ENCODE data around the gene MCCC2.
"Not testable (repeated sequence)": the region's sequence is repeated elsewhere in the genome, so short reads cannot be mapped to it uniquely, and the experiment has no call there.

Gene MCCC2

GRCh38 chr5:71586941-71587765, at the start of gene MCCC2:
MCCC2 (plus strand) TSS chr5:71587340; CDS start chr5:71587426, 86 bp downstream.
- FAIRE-seq, result no peak
- peak; percentile 79 for DNase-seq (ENCODE audit: low spot score)

- DNase-seq (ENCODE audit: low spot score) (no peak), FAIRE-seq (no peak)
Measured at GRCh38 chr5:71537687-71538086, 49.5 kb upstream of the MCCC2 start.

GRCh38 chr5:71550885-71551284, 36.3 kb upstream of the MCCC2 start:
- FAIRE-seq; DNase-seq (ENCODE audit: low spot score): not testable (repeated sequence)

DNA sequence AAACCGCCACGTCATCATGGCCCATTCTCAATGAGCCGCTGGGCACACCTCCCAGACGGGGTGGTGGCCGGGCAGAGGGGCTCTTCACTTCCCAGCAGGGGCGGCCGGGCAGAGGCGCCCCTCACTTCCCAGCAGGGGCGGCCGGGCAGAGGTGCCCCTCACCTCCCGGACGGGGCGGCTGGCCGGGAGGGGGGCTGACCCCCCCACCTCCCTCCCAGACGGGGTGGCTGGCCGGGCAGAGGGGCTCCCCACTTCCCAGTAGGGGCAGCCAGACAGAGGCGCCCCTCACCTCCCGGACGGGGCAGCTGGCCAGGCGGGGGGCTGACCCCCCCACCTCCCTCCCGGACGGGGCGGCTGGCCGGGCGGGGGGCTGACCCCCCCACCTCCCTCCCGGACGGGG, 35.6 kb upstream of the MCCC2 start:
- not testable (repeated sequence) for DNase-seq (ENCODE audit: low spot score); FAIRE-seq

- FAIRE-seq, result not testable (repeated sequence)
Measured at GRCh38 chr5:71552026-71552749, 35.0 kb upstream of the MCCC2 start.

GRCh38 chr5:71563161-71563560, 24.0 kb upstream of the MCCC2 start:
- no peak for DNase-seq (ENCODE audit: low spot score)
- FAIRE-seq, result no peak

More at GRCh38 chr5:71552026-71552749, 35.0 kb upstream of the MCCC2 start:
- DNase-seq (ENCODE audit: low spot score), result not testable (repeated sequence)

- FAIRE-seq, result no peak
- no peak for DNase-seq (ENCODE audit: low spot score)
Measured at GRCh38 chr5:71564895-71565294, 22.2 kb upstream of the MCCC2 start.

GRCh38 chr5:71569748-71570509, 17.2 kb upstream of the MCCC2 start:
- FAIRE-seq, result no peak
- DNase-seq (ENCODE audit: low spot score), result no peak

DNA sequence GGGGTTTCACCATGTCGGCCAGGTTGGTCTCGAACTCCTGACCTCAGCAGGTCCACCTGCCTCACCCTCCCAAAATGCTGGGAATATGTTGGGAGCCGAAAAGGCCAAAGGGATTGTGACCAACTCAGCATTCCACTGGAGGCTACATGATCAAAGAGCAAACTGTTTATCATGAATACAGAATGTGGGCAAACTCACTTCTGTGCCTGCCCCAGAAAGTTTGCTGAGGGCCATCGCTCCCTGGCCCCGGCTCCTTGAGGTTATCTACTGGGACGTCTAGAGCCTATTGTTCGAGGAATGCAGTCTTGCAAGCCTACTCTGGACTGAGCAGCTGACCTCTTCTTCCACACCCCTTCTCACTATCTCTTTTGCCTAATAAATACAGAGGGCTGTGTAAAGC, 15.3 kb upstream of the MCCC2 start:
- not testable (repeated sequence) for FAIRE-seq; DNase-seq (ENCODE audit: low spot score)

DNA sequence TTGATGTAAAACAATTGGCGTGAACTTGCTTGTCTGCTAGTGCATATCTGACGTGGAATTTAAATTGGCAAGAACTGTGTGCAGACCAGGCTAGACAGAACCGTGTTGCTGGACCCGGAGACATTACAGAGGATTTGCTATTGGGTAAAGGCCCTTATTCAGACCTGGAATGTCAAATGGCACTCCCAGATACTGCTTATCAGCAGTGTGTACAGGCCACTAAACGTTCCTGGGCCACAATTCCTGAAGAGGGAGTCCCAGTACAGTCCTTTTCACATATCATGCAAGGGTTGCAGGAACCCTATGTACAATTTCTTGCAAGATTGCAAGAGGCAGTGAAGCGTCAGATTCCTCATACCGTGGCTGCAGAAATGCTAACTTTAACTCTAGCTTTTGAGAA, 13.5 kb upstream of the MCCC2 start:
- FAIRE-seq, result no peak
- DNase-seq (ENCODE audit: low spot score), result no peak

GRCh38 chr5:71575588-71575987, 11.6 kb upstream of the MCCC2 start:
- DNase-seq (ENCODE audit: low spot score); FAIRE-seq: not testable (repeated sequence)

DNA sequence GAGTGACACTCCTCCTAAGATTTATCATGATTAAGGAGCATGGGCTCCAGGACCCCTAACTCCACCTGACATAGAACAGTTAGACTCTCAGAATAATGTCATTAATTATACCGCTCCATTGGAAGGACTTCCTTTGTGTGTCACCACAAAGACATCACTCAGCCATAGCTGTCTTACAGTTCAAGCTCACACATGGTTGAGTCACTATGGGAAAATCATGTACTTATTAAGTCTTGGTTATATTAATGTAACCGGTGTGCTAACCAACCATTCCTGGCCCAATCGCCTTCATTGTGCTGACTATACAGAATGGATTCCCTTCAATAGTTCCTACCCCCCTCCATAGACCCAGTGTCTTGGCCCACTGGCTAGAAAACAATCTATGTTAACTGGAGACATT, 10.9 kb upstream of the MCCC2 start:
- DNase-seq (ENCODE audit: low spot score) (peak; percentile 16), FAIRE-seq (no peak)

DNA sequence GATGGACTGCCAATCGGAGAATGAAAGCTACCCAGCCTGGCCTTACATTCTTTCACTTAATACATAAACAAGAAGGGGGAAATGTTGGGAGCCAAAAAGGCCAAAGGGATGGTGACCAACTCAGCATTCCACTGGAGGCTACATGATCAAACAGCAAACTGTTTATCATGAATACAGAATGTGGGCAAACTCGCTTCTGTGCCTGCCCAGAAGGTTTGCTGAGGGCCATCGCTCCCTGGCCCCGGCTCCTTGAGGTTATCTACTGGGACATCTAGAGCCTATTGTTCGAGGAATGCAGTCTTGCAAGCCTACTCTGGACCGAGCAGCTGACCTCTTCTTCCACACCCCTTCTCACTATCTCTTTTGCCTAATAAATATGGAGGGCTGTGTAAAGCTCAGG, 9.3 kb upstream of the MCCC2 start:
- DNase-seq (ENCODE audit: low spot score); FAIRE-seq: not testable (repeated sequence)

- DNase-seq (ENCODE audit: low spot score) (no peak), FAIRE-seq (no peak)
Measured at GRCh38 chr5:71582945-71583584, 4.1 kb upstream of the MCCC2 start.

GRCh38 chr5:71586052-71586940, 844 bp upstream of the MCCC2 start:
- no peak for DNase-seq (ENCODE audit: low spot score)
- no peak for FAIRE-seq

DNA sequence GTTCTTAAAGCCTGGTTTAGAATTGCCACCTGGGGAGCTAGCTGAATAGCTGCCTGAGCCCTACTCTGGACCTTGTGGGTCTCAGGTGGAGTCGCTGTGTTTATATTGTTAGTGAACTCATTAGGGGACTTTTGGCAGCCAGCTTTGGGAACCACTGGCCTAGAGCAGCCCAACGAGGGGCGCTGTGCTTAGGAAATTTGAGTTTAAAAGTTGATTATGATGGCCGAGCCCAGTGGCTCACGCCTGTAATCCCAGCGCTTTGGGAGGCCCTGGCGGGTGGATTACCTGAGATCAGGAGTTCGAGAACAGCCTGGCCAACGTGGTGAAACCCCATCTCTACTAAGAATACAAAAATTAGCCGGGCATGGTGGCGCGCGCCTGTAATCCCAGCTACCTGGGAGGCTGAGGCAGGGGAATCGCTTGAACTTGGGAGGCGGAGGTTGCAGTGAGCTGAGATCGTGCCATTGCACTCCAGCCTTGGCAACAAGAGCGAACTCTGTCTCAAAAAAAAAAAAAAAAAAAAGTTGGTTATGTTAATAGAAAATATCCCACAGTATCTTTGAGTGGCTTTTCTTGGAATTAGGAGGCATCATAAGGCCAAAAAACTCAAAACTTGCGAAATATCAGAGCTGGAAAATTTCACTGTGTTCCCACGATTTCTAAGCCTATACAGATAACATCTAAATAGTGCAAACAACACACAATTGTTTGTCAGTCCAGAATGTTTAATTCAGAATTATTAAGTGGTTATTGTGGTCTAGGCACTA, 809 bp downstream of the MCCC2 start:
- no peak for FAIRE-seq
- DNase-seq (ENCODE audit: low spot score), result no peak

DNA sequence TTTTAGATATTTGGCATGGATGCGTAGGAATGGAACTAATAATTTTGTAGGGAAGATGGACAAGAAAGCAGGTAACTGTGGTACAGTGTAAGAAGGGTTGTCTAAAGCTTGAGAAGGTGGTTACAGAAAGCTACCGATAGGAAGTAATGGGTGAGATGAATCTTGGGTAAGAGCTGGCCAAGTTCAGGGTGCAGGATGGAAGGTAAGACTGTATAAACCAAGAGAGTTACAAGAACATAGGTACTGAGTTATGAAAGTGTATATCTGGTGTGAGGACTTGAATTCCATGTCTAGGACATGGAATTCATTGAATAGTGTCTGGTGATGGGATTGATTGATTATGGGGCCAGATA, 1.4 kb downstream of the MCCC2 start:
- no peak for FAIRE-seq

GRCh38 chr5:71589903-71590302, 2.8 kb downstream of the MCCC2 start:
- DNase-seq (ENCODE audit: low spot score), result no peak
- FAIRE-seq, result no peak

More for the DNA sequence above, 1.4 kb downstream of the MCCC2 start:
- no peak for DNase-seq (ENCODE audit: low spot score)

DNA sequence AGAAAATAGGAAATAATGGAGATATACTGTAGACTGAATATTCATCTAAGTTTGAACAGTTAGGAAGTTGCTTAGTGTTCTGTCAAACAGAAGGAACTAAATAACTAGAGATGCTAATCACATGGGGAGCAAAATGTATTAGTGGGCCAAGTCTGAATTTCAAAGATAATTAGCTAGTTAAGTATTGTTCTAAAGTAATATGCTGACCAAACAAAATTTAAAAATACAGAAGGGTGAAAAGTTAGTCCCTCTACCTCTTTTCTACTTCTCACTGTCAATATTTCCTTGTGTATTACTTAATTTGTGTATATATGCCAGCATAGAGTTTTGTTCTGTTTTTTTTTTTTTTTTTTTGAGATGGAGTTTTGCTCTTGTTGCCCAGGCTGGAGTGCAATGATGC, 4.0 kb downstream of the MCCC2 start:
- no peak for FAIRE-seq
- no peak for DNase-seq (ENCODE audit: low spot score)

- FAIRE-seq, result no peak
- DNase-seq (ENCODE audit: low spot score), result no peak
Measured at GRCh38 chr5:71596169-71596568, 9.0 kb downstream of the MCCC2 start.

Data from RCC 7860 (cell line).